ENCODE results near the gene NKD1.

Gene NKD1

DNA sequence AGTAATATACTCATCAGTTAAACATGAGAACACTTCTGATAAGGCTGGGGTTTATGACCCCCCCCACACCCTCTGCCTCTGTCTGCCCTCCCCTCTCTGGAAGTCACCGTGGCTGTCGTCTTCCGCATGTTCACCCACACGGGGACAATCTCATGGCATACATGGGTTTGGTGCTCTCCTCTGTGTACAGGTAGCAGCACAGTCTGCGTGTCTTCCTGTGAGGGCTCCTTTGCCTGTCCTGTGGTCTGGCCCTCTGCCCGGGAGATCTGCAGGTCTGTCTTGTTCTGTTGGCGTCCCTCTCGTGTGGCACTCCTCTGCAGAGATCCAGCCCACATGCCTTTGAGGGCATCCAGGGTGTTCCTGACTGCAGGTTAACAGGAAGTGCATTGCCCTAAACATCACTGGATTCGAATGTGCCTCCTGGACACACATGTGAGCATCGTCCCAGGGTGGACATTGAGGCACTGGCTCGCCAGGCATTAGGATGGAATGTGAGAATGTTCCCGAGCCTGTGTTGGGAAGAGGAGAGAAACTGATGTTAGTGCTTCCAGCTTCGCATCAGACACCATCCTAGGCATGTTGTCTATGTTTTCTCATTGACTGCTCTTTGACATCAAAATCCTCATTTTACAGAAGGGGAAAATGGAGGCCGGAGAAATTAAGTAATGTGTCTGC lies 54.5 kb downstream of the NKD1 start:
- DNase-seq = no peak

DNA sequence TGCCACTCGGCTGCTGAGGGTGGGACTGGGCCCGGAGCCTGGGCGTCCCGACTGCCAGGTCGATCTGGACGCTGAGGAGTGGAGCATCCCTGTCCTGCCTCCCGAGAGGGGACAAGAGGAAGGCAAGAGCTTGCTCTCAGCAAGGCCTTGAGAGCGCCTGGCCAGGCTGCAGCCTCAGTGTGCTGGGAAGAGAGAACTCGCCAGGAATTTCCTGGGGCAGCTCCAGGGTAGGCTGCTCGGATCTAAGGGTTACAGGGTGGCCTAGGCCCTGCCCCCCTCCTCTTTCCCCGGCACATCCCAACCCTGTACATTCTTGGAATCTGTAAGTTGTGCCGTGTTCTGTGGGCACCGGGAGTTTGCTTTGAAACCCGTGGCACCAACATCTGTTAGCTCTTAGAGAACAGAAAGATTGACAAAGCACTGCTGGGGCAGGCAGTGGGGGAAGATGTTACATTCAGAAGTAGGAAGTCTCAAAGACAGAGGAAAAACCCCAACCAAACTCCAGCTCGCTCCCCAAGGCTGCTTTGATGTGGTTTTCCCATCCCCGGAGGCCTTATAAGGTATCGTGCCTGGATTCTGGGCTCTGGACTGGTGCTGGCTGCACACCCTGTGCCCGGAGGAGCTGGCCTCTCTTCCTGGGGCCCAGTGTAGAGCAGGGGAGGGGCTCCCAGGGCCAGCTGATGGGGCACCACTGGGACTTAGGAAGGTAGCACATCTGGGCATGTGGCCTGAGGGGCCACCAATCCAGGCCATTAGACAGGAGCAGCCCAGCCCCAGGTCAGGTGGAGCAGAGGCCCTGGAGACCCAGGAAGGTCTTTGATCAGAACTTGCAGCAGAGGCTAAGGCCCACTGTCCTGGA lies 55.2 kb downstream of the NKD1 start:
- no peak for DNase-seq

DNA sequence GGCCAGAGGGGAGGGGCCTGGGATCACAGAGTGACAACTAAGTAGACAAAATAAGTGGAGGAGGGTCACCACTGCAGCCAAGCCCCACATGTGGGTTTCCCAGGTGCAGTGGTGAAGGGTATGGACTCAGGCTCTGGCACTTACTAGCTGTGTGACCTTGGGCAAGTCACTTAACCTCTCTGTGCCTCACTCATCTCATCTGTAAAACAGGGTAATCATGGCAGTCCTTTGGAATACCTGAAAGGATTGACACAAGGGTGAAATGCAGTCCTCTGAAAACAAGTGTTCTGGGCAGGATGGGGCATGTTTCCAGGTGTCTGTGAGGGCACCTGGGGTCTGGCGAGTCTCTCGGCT lies 55.8 kb downstream of the NKD1 start:
- no peak for DNase-seq

DNA sequence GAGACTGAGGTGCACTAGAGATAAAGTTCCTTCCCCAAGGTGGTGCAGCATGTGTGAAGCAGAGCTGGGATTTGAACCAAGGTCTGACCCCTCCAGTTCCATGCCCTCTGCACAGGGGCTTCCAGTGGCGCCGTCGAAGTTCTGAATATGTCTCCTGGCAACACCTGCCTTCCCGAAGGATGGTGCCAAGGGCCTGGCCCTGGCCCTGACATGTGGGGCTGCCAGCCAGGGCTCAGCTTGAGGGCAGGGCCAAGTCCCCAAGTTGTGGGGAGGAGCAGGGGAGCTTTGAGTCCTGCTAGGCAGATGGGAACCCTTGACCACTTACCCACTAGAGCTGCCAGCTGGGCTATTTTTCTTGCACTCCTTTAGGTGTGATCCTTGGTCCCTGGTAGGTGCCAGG lies 56.4 kb downstream of the NKD1 start:
- no peak for DNase-seq

DNA sequence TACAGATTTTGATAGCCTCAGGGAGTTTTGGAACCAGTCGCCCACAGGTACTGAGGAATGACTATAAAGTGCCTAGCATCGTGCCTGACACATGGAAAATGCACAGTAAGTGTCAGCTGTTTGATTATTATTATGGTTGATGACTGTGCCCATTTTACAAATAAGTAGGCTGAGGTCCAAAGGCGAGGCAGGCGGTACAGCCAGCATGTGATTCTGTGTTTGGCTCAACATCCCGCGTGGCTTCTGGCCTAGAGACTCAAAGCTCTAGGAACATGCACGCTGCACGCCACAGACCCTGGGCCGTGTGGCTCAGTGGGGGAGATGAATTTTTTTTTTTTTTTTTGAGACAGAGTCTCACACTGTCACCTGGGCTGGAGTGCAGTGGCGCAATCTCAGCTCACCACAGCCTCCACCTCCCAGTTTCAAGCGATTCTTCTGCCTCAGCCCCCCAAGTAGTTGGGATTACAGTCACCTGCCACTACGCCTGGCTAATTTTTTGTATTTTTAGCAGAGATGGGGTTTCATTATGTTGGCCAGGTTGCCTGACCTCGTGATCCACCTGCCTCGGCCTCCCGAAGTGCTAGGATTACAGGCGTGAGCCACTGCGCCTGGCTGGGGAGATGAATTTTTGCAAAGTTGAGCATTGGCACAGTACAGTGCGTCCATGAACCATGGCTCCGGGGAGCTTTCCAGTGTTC lies 57.7 kb downstream of the NKD1 start:
- DNase-seq = no peak

DNA sequence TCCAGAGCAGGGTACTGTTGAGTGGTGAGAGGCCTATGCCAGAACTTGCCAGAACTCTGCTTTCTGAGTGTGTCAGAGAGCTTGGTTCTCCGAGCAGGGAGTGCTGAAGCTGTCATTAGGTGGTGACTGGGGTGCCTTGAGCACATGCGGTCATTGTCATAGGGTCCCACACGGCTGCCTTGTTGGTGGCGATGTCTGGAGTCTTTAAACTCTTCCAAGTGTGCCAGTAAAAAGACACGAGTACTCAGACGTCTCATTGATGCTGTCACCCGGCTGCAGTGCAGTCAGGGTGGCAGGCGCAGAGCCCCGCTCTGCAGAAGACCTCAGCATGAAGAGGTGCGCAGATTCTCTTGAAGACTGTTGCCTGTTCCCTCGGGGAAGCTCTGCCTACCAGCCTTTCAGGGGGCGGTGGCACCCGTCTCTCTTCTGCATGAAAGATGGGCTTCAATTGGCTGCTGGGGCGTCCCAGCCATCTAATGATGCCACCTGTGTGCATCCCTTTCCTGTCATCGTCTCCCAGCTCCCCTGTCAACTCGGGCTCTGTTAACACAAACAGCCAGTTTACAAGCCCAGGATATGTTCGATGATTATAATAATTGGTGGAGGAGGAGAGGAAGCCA lies 58.3 kb downstream of the NKD1 start:
- DNase-seq = no peak

DNA sequence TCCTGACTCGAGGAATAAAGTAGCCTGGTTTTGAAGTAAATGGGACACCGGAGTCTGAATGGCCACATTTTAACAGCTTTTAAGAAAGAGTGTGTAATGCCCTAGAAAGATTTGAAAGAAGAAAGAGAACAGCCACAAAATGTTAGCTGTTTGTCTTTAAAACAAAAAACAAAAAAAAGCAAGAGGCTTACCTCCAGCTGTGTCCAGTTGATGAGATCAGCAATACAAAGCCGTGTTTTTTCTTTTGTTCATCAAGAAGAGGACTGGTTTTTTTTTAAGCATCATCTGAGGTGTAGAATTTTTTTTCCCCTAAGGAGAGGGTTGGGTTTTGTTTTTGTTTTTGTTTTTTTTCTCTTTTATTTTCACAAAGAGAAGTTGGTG lies 58.8 kb downstream of the NKD1 start:
- DNase-seq = no peak

DNA sequence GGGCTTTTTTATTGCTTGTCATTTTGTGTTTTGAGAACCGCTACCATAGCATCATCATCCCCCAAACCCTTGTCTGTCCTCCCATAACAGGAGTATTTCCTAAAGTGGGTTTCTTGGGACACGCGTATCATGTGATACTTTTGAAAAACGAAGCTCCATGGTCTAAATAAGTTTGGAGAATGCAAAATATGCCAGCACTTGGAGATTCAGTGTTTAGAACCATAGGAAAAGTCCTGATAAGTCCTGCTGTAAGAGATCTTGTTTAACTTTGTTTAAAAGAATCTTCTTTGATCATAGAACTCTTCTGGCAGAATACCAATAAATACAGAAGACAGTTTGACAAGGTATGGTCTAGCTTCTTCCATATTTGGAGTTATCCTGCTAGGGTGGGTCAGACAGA lies 59.3 kb downstream of the NKD1 start:
- no peak for DNase-seq

DNA sequence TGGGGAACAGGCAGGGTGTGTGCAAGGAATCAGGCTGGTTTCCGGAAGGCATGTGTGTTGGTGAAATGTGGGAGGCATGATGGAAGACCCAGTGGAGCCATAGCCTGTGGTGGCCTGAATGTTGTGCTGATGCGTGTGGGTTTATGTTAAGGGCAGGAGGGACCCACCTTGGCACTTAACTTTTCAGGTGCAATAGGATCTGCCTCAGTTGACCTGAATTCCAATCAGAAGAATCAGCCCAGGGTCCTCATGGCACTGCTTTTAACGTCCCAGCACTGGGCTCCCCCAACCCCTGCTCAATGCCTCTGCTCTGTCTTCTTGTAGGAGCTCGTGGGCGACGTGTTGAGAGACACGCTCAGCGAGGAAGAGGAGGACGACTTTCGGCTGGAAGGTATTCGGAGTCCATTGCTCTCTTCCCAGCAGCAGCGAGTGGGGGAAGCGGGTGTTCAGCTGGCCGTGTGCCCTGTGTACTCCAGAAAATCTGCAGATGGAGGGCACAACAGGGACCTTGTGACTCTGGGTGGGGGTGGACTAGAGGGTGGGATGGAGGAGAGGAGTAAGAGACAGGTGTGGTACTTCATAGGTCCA lies 59.9 kb downstream of the NKD1 start:
- DNase-seq = no peak

DNA sequence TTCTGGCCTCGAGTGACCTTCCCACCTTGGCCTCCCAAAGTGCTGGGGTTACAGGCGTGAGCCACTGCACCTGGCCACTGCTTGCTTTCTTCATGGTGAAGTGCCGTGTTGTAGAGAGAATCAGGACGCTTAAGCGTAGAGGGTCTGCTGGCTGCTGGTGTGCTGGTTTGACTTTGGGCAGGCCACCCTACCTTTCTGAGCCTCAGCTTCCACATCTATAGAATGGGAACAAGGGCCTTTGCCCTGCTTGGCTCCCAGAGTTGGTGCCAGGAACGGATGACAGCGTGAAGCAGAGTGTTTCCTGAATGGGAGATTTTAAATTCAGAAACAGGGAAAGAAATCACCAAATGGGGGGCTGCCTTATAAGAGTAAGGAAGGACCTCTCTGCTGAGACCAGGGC lies 60.9 kb downstream of the NKD1 start:
- no peak for DNase-seq

DNA sequence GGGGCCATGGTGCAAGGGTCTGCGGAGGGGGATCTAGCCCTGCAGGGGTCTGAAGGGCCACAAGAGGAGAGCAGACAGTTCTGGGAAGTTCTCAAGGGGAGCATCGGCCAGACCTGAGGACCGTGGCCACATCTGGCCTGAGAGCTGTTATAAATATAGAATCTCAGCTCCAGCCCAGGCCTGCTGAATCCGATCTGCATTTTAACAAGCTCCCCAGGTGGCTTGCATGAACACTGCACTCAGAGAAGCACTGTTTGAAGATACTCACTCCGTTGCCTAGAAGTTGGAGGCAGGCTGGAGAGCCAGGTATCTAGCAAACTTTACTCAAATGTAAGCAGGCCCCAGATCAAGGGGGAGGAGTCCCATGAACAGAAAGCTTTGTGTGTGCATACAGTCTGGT lies 61.3 kb downstream of the NKD1 start:
- no peak for DNase-seq

DNA sequence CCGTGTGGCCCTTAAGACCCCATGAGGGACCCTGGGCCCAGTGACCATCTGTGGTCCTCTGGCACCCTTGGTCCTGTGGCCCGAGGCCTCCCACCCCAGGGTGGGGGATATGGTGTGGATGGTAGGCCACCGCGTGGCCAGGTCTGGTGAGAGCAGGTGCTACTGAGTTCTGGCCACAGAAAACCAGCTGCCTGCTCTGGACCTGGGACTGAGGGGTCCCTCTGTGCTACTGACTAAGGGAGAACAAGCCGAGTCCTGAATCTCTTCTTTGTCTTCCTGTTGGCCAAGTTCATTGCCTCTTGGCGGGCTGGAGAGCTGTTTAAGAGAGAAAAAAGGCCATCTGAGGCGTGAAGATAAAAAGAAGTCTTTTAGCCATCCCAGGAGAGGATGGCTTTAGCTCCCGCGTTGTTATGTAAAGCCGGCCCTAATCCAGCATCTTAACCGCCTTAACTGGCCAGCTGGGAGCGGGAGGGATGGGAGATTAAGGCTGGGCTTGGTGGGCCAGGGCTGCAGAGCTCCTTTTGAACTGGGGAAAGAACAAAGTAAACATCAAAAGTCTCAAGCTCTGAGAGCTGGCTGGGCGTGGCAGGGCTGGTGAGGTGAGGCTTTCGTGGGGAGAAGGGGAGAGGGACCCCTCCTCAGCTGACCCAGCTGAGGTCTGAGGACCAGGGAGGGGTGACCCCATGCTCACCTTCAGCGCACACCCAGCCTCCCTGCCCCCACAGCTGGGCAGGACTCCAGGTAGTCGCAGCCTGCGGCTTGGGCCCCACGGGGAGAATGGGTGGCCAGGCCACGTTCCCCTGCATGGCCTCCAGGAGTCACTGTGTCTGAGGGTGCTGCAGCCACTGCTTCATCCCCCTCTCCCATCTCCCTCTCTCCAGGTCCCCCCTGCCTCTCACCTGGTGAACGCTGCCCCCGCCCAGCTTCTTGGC lies 62.4 kb downstream of the NKD1 start:
- peak; percentile 39 for DNase-seq

DNA sequence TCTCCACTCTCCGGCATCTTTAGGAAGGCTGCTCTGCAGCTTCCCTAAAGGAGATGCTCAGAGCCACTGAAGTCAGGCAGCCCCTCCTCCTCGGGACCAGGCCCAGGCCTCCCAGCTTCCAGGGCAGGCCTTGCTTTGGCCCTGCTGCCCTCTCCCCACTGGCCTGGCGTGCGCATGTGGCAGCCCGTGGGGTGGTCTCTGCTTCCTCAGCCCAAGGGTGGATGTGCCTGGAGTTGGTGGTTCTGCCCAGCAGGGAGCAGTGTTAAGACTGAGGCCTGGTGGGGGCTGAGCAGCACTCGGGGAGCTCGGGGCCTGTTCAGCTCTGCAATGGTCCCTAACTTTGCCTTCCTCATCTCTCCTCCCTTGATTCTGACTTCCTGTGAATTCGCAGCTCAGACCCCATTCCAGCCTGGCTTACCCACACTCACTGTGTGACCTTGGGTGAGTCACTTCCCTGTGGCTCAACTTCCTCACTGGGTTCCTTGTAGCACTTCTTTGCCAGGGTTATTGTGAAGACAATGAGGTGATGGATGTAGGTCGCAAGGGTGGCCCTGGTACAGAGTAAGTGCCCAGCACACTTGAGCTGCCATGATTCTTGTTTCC lies 63.2 kb downstream of the NKD1 start:
- DNase-seq = no peak

DNA sequence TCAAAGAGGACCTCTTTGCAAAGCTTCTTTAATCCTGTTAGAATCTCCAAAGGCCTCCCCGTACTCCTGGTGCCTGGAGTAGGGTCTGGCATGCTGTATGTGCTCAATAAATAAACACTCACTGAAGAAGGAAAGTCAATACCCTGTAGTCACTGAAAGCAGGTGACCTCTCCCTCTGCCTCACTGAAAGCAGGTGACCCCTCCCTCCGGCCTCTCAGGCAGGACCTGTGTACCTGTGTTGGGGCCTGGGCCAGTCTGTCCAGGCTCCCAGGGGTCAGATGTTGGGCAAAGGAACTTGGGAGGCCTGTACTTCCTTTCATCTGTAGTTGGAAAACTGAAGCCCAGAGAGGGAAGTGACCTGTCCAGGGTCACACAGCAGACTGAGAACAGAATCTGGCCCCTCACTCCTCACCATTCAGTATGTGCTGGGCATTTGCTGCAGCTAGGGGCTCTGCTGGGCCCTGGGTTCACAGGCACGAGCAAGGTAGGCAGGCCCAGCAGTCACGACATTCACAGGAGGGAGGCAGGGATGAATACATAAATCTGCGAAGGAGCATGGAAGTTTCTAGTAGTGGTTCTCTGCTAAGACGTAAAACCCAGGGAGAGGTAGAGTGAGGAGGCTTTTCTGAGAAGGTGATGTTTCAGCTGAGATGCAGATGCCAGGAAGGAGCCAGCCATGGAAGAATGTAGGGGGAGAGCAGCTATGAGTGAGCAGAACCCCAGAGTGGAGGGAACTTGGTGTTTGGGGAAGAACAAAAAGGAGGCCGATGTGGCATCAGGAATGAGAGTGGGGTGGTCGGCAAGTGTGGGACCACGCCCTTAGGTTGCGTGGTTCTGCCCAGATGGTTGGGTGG lies 64.0 kb downstream of the NKD1 start:
- DNase-seq = no peak

DNA sequence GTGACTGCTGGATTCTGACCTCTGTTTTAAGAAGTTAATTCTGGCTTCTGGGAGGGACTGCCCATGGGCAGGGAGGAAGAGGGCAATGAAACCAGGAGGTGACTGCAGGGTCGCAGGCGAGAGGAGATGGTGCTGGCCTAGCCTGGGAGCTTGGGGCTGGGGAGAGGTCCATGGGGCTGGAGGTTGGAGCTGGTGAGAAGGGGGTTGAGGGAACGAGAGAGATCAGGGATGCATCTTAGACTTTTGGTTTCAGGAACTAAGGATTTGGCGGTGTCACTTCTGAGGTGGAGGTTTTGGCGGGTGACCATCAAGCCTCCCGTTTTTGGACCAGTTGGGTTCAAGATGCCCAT lies 64.6 kb downstream of the NKD1 start:
- no peak for DNase-seq

DNA sequence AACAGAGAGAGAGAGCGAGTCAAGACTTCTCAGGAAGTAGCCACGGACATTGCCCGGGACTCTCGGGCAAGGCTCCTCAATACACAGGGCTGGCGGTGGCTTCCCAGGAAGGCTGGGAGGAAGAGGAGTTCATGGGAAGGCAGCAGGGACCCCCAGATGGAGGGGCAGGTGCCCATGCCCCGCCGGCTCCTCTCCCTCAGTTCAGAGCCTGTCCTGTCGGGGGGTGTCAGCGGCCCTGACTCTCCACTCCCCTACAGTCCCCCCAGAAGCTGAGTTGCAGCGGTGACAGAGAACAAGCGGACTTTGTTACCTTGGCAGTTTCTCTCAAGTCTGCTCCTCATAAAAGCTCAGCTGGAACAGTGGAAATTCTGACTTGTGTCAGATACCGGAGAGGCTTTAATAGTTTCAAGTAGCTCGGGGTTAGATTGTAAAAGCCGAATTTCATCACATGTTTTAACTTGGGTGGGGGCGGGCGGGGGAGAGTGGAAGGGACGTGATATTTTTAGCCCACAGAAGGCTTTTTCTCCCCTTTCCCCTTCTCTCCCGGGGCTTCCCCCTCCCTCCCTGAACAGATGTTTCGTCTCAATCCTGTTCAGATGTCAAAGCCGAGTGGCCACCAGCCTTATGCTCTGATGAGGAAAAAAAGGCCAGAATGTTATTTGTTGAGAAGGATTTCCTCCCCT lies 65.2 kb downstream of the NKD1 start:
- DNase-seq = no peak

DNA sequence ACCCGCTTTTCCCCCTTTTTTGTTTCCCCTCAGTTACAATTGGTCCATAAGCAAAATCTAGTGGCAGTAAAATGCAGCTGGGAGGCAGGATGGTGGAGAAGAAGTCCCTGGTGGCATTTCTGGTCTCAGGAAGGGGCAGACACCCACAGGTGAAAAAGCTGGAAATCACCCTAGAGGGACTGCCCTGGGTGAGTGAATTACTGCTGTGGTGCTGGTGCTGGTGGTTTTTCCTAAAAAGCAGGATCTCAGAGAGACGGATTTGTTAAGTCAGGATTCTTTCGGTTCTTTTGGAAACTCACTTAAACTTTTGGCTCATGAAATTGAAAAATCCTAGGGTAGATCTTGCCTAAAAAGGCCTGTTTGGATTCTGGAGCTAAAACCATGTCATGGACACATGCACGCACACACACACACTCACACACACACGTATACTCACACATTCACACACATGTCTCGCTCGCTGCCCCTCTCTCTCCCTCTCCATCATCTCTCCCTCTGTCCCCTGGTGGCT lies 65.8 kb downstream of the NKD1 start:
- no peak for DNase-seq

DNA sequence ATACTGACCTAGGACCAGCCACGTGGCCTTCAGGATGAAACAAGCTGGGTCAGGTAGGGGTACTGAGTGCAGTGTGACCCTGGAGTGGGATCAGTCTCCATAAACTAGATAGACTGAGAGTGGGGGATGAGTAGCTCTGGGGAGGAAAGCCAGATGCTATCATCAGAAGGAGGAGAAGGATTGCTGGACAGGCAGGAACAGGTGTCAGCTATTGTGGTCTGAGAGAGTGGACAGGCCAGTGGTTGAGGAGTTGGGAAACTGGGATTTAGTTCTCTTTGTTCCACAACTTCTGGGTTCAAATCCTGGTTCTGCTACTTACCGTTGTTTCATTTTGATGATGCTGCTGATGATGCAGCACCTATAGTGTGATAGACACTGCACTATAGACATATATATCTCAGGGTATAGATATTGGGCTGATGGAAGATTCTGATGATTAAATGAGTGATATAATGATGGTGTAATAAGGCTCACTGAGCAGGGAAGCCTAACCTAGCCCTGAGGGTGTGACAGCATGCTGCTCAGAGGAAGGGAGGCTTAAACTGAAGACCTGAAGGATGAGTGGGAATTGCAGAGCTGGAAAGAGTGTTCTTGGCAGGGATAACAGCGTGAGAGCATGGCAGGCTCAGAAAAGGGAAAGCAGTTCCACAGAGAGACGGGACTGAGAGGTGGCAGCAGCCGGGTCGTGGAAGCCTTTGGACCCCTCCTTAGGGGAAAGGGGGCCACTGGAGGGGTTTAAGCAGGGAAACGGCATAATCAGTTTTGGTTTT lies 66.9 kb downstream of the NKD1 start:
- no peak for DNase-seq

DNA sequence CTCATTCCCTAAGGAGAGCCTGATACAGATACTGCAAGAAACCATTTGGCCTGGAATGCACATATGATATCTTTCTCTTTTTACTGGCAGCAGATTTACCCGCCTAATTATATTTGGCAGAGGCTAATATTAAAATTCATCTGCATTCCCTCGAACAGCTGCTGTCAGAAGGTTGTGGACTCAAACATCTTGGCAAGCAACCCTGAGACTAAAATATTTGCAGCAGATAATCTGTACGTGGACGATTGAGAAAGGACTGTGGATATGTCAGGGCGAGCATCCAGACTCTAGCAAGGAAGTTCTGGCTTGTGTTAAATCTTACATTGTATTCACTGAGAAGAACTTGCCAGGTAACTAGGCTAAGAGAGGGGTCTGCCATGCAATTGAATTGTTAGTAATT lies 67.7 kb downstream of the NKD1 start:
- DNase-seq = no peak

Data from retina (tissue), 1 donor.